ENCODE results near the gene OR6C68. TPM values are rescaled to one million over a fixed set of nuclear protein-coding genes. Genes with fewer than 3 reads are reported as not detected.

Gene OR6C68
- total and polyA plus RNA-seq, 2 of the 8 experiments (the other 6 are each of a cell fraction or from before 2014, with no cell fraction given), result not detected

DNA sequence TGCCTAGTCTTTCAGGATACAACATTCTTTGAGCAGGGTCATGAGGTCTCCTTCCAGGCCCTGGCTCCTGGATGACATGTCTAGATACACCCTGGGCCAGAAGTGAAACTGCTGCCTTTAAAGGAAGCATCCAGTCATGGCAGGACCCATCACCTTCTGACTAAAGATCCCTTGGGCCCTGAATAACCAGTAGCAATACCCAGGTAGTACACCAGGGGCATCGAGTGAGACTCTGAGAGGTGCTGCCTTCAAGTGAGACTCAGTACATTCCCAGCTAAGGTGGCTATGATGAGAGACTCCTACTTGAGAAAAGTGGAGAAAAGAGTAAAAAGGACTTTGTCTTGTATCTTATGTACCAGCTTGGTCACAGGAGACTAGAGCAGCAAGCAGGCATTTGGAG is 23.5 kb downstream of the OR6C68 start:
- H3K14ac ChIP-seq (ENCODE audit: insufficient read length), result no peak overlapping the region
- H3K27me3 ChIP-seq (replicated peaks in 1 of 4; ENCODE audit: control insufficient read depth in 3 of 4, extremely low read depth in 1 of 4, insufficient read depth in 3 of 4, low read length in 3 of 4), result no peaks in the 10 kb centered on the region
- no peaks in the 10 kb centered on the region for H3K23me2 ChIP-seq (ENCODE audit: low read depth, low read length)
- no peak overlapping the region for H3K4ac ChIP-seq (replicated peaks; ENCODE audit: insufficient read length, low read depth, low read length)
- no peak overlapping the region for H2BK120ac ChIP-seq (replicated peaks; ENCODE audit: low read depth, low read length)
- POLR2A ChIA-PET (ENCODE audit: partially characterized antibody), result no interaction called here
- H3K18ac ChIP-seq (ENCODE audit: extremely low read depth, low read length), result no peak overlapping the region
- H3K56ac ChIP-seq (replicated peaks; ENCODE audit: insufficient read length, low read depth, low read length), result no peak overlapping the region
- H3K9me3 ChIP-seq (ENCODE audit: insufficient read depth in 2 of 2, low read depth in 1 of 2, low read length in 1 of 2), result peaks cover 0 to 4% of the 10 kb centered on the region in 2 experiments; a peak in 1 of 4 replicates
- H2BK15ac ChIP-seq (ENCODE audit: low read length), result no peak overlapping the region
- no peak overlapping the region for H3K23ac ChIP-seq (ENCODE audit: insufficient read length)
- H3K36me3 ChIP-seq (ENCODE audit: control insufficient read depth in 2 of 4, insufficient read depth in 4 of 4, low read length in 3 of 4), result no peaks in the 10 kb centered on the region
- no peak overlapping the region for H3K9ac ChIP-seq (replicated peaks in 1 of 4; ENCODE audit: extremely low read depth in 1 of 4, low read depth in 3 of 4, low read length in 3 of 4)
- H3K4me1 ChIP-seq (replicated peaks in 1 of 4; ENCODE audit: control insufficient read depth in 3 of 4, insufficient read depth in 4 of 4, low read length in 3 of 4), result no peaks in the 10 kb centered on the region
- H3K27ac ChIP-seq (ENCODE audit: low read depth, low read length), result no peak overlapping the region
- H2AFZ ChIP-seq (ENCODE audit: low read length), result no peak overlapping the region
- H3K4me2 ChIP-seq (ENCODE audit: insufficient read depth in 1 of 2, low read depth in 2 of 2, low read length in 2 of 2), result no peak overlapping the region
- H4K91ac ChIP-seq (replicated peaks; ENCODE audit: insufficient read length, low read length), result no peak overlapping the region
- no peak overlapping the region for H4K8ac ChIP-seq (ENCODE audit: extremely low read depth, insufficient read depth, low read length)
- FAIRE-seq (no peak), DNase-seq (ENCODE audit: low read depth in 1 of 2, low spot score in 2 of 2) (no peak)
- no peak overlapping the region for H2AK5ac ChIP-seq (ENCODE audit: low read depth, low read length)
- TF ChIP-seq RAD21 (IDR thresholded peaks at IDR 0.05 in 1 of 2, conservative IDR thresholded peaks at IDR 0.05 in 1 of 2; ENCODE audit: low read depth in 2 of 2, low read length in 2 of 2), result peak in 1 of 2 experiments; percentile 25; a peak in 3 of 4 replicates
- TF ChIP-seq, protein P1, sequence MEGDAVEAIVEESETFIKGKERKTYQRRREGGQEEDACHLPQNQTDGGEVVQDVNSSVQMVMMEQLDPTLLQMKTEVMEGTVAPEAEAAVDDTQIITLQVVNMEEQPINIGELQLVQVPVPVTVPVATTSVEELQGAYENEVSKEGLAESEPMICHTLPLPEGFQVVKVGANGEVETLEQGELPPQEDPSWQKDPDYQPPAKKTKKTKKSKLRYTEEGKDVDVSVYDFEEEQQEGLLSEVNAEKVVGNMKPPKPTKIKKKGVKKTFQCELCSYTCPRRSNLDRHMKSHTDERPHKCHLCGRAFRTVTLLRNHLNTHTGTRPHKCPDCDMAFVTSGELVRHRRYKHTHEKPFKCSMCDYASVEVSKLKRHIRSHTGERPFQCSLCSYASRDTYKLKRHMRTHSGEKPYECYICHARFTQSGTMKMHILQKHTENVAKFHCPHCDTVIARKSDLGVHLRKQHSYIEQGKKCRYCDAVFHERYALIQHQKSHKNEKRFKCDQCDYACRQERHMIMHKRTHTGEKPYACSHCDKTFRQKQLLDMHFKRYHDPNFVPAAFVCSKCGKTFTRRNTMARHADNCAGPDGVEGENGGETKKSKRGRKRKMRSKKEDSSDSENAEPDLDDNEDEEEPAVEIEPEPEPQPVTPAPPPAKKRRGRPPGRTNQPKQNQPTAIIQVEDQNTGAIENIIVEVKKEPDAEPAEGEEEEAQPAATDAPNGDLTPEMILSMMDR (IDR thresholded peaks at IDR 0.05; ENCODE audit: control extremely low read depth in 1 of 3, insufficient read depth in 1 of 3, low read depth in 1 of 3, low read length in 3 of 3), result peak in 2 of 3 experiments; percentile 18 to 39; a peak in 2 of 4 replicates
- TF ChIP-seq ZNF274 (IDR thresholded peaks at IDR 0.05; ENCODE audit: borderline replicate concordance, extremely low read depth, low read length), result no peak
- CTCF ChIA-PET (ENCODE audit: partially characterized antibody), result interaction anchor here (0.7 to 1.8 kb wide), 7 partner anchors 9 to 179 kb away, joined by 3 to 5 read pairs (median 3); no protein-coding TSS in a partner anchor
- no peak overlapping the region for H2BK20ac ChIP-seq (ENCODE audit: low read length)
- 85% methylated on average over 1 of the region's 1 CpG; no CpG with 5 or more reads in 1 of the 2 experiments for WGBS, 2 experiments (ENCODE audit: extremely low coverage in 1 of 2, insufficient coverage in 1 of 2, insufficient read length in 1 of 2, insufficient replicate concordance in 2 of 2, low coverage in 1 of 2, low lambda C conversion rate in 2 of 2, missing lambda C conversion rate in 1 of 2)
- no peak overlapping the region for H2BK5ac ChIP-seq (ENCODE audit: low read depth, low read length)
- no peaks in the 10 kb centered on the region for H4K20me1 ChIP-seq (replicated peaks in 1 of 2; ENCODE audit: control insufficient read depth in 1 of 2, insufficient read depth in 2 of 2, low read length in 2 of 2)
- no peak overlapping the region for H4K5ac ChIP-seq (ENCODE audit: insufficient read length, low read depth, low read length)
- no peak overlapping the region for H3K4me3 ChIP-seq (ENCODE audit: extremely low read depth in 1 of 4, insufficient read depth in 2 of 4, low read depth in 3 of 4, low read length in 4 of 4)
- no peak overlapping the region for H2BK12ac ChIP-seq (ENCODE audit: low read depth, low read length)
- no peaks in the 10 kb centered on the region for H3K79me2 ChIP-seq (ENCODE audit: control insufficient read depth in 1 of 2, insufficient read depth in 2 of 2, low read length in 2 of 2)
- no peaks in the 10 kb centered on the region for H3K79me1 ChIP-seq (ENCODE audit: low read depth, low read length)

Measured in H1 (cell line).